NB4 (cell line): ENCODE results near the gene CFAP20.

Source experiments
- DNase-seq: peaks from one replicate; pipeline ENCODE4 v3.0.0; 2010; ENCODE audit warnings: low read depth
- H3K4me3 ChIP-seq: one replicate; pipeline ENCODE4 v1.5.1; 2011; ENCODE audit warnings: mild to moderate bottlenecking, low read depth, low read length, moderate library complexity
- MYC ChIP-seq: IDR thresholded peaks from 2 replicates; pipeline ENCODE4 v1.6.1; 2011; ENCODE audit warnings: low read depth, low read length
- POLR2A ChIP-seq: IDR thresholded peaks from 2 replicates; pipeline ENCODE4 v1.6.1; 2011; ENCODE audit warnings: mild to moderate bottlenecking; ENCODE audit not compliant: insufficient read length; ENCODE audit errors: extremely low read depth
- TF ChIP-seq, protein P1 (sequence below): IDR thresholded peaks from one replicate; pipeline ENCODE4 v1.5.1; 2012; ENCODE audit warnings: low read depth, low read length
- TF ChIP-seq, protein P2 (sequence below): IDR thresholded peaks from 2 replicates; pipeline ENCODE4 v1.6.1; 2011; ENCODE audit warnings: low read depth, low read length

Gene CFAP20

DNA sequence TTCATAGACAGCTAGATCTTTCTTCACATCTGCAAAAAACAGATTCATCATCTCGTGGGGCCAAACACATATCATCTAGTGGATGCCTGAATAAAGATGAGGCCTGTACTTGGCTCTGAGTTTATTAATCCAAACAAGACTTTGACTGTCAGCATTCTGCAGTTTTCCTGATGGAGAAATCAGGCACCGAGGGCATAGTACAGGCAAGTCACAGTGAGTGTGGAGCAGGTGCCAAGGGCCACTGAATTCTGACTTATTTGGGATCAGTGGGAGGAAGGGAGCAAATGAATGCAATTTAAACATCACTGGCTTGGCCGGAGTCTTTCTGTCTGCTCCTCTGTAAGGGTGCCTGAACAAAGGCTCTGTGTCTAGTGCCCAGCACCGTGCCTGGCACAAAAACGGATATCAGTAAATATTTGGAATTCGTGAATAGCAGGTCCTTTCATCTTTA lies 975 bp downstream of the CFAP20 start:
- TF ChIP-seq, protein P1, sequence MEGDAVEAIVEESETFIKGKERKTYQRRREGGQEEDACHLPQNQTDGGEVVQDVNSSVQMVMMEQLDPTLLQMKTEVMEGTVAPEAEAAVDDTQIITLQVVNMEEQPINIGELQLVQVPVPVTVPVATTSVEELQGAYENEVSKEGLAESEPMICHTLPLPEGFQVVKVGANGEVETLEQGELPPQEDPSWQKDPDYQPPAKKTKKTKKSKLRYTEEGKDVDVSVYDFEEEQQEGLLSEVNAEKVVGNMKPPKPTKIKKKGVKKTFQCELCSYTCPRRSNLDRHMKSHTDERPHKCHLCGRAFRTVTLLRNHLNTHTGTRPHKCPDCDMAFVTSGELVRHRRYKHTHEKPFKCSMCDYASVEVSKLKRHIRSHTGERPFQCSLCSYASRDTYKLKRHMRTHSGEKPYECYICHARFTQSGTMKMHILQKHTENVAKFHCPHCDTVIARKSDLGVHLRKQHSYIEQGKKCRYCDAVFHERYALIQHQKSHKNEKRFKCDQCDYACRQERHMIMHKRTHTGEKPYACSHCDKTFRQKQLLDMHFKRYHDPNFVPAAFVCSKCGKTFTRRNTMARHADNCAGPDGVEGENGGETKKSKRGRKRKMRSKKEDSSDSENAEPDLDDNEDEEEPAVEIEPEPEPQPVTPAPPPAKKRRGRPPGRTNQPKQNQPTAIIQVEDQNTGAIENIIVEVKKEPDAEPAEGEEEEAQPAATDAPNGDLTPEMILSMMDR, result no peak
- TF ChIP-seq, protein P2, sequence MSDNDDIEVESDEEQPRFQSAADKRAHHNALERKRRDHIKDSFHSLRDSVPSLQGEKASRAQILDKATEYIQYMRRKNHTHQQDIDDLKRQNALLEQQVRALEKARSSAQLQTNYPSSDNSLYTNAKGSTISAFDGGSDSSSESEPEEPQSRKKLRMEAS, result no peak
- TF ChIP-seq POLR2A, result no peak
- H3K4me3 ChIP-seq, result peak overlapping the region; percentile 96
- DNase-seq, result peak; percentile 9

DNA sequence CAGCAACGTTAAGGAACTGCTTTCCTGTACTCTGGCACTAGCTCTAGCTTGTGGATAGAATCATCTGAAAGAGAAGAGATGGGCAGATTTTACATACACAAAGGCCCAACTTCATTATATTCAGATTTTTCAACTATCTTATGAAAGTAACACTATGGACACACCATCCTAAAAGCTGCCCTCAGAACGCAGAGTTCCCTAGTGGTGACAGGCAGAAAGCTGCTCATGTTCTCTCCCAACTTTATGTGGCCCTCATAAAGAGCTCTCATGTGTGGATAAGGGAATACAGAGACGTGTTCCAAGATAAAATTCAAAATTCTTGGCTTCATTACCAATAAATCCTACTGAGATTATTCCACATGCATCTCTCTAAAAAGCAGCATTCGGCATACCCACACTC lies 1.5 kb downstream of the CFAP20 start:
- DNase-seq, result peak; percentile 32
- peak overlapping the region; percentile 96 for H3K4me3 ChIP-seq
- no peak for TF ChIP-seq POLR2A
- TF ChIP-seq, protein P1, result peak; percentile 25

DNA sequence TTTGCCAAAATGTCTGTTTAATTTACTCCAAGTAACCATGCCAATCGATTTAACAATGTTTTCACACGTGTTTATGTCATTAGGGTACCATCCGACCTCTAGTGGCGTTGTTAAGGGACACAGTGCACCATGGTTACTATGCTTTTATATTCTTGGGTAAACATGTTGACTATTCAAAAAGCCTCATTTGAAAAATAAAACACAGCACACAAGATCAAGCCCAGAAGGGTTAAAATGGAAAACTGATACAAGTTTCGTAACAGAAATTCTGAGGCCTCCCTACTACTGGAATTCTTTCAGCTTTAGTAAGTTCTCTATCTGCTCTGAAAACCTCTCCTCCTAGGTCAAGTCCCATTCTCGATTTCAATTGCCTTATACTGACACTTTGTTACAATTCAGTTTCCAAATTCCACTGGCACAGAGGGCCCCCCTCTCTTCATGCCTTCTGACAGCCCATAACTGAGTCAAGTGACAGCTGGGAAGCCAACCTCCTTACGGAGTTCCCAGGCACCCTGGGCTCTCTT lies 2.1 kb downstream of the CFAP20 start:
- DNase-seq, result peak; percentile 44
- TF ChIP-seq, protein P1, result peak; percentile 22
- TF ChIP-seq, protein P2, result peak; percentile 84
- no peak for TF ChIP-seq MYC
- TF ChIP-seq POLR2A, result no peak
- H3K4me3 ChIP-seq, result peak overlapping the region; percentile 96

DNA sequence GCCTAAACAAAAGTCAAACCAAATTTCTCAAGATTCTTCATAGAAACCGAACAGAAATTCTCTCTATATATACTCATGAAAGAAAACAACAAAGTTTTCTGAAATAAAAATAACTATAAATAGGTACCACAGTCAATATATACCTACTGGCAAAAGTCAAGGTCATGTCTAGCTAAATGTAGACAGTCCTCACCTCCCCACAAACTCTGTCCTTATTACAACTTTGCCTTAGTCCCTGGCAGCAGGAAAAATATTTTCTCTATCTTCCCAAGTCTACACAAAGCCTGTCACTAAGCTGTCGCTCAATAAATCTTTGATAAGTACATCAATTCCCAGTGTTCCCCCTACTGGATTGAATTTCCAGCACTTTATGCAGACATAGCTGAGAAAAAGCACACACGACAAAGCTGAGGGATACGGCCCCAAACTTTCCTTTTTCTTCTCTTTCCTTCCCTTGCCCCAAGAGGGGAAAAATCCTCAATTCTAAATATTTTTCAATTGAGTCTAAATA lies 2.7 kb downstream of the CFAP20 start:
- DNase-seq, result no peak
- H3K4me3 ChIP-seq, result peak overlapping the region; percentile 96
- TF ChIP-seq, protein P1, result no peak
- no peak for TF ChIP-seq POLR2A

DNA sequence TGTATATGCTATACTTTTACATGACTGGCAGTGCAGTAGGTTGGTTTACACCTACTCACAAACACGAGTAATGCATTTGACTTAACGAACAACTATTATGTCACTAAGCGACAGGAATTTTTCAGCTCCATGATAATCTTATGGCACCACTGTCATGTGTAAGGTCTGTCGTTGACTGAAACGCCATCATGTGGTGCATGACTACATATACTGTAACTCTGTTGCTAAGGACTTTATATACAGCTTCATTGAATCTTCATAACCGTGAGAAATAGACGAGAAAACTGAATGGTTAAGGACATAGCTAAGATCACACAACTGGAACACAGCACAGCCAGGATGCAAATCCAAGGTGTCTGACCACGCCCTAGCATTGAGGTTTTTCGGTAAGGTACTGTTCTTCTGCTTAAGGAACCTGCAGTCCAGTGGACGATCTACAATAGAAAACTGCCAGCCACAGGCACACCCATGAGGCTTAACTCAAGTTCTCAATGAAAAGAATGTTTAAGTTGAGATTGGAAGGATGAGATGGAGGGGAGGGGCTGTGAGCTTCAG lies 3.3 kb downstream of the CFAP20 start:
- TF ChIP-seq, protein P1, result no peak
- TF ChIP-seq, protein P2, result no peak
- TF ChIP-seq POLR2A (no peak), MYC (no peak)
- peak; percentile 47 for DNase-seq

DNA sequence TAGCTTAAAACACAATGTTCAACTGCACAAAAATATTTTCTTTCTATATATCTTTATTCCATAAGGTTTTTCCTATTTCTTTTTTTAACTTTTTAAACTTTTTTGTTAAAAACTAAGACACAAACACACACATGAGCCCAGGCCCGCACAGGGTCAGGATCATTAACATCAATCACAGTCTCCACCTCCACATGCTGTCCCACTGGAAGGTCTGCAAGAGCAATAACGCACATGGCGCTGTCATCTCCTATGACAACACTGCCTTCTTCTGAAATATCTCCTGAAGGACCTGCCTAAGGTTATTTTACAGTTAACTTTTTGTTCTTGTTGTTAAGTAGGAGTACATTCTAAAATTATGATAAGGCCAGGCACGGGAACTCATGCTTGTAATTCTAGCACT lies 4.1 kb downstream of the CFAP20 start:
- no peak for DNase-seq
- no peak overlapping the region for H3K4me3 ChIP-seq
- TF ChIP-seq, protein P1, result no peak
- TF ChIP-seq, protein P2, result no peak
- no peak for TF ChIP-seq MYC
- TF ChIP-seq POLR2A, result no peak

More for the DNA sequence above, 3.3 kb downstream of the CFAP20 start:
- peak overlapping the region; percentile 96 for H3K4me3 ChIP-seq
